A549 (cell line): Measurements from ENCODE around the gene PPP1R1C.

Source experiments
- CEBPB ChIP-seq, 2 experiments: fragments of >200 bp in 1 of 2; sonication (Bioruptor Twin) in 1 of 2; formaldehyde crosslinking in 1 of 2; IDR thresholded peaks; 2 replicates each; pipeline ENCODE4 v1.6.1; 2012 to 2016
- ESRRA ChIP-seq: fragments of 150-350 bp; IDR thresholded peaks from 2 replicates; pipeline ENCODE4 v1.6.1; 2014; ENCODE audit warnings: mild to moderate bottlenecking, low read length, borderline replicate concordance
- JUN ChIP-seq, 2 experiments: fragments of >200 bp; sonication (Bioruptor Twin); formaldehyde crosslinking; IDR thresholded peaks; 2 replicates in 1 of 2; 3 replicates in 1 of 2; pipeline ENCODE4 v1.6.1; 2016 to 2017
- POLR2A ChIP-seq: IDR thresholded peaks from 2 replicates; pipeline ENCODE4 v1.6.1; 2012; ENCODE audit warnings: mild to moderate bottlenecking, low read length
- RCOR1 ChIP-seq: fragments of 150-350 bp; IDR thresholded peaks from 2 replicates; pipeline ENCODE4 v1.6.1; 2014; ENCODE audit warnings: antibody characterized with exemption, low read length, low read depth
- RFX5 ChIP-seq: fragments of 450-650 bp; IDR thresholded peaks from 2 replicates; pipeline ENCODE4 v1.7.1; 2014; ENCODE audit warnings: antibody characterized with exemption, mild to moderate bottlenecking, moderate library complexity
- USF2 ChIP-seq: fragments of 450-650 bp; IDR thresholded peaks from 2 replicates; pipeline ENCODE4 v1.6.1; 2014; ENCODE audit warnings: antibody characterized with exemption
- TF ChIP-seq, protein P1 (sequence below): IDR thresholded peaks from 2 replicates; pipeline ENCODE4 v1.6.1; 2012
- TF ChIP-seq, protein P2 (sequence below): fragments of >200 bp; sonication (Bioruptor Twin); formaldehyde crosslinking; IDR thresholded peaks from 3 replicates; pipeline ENCODE4 v1.5.1; 2016

DNA sequence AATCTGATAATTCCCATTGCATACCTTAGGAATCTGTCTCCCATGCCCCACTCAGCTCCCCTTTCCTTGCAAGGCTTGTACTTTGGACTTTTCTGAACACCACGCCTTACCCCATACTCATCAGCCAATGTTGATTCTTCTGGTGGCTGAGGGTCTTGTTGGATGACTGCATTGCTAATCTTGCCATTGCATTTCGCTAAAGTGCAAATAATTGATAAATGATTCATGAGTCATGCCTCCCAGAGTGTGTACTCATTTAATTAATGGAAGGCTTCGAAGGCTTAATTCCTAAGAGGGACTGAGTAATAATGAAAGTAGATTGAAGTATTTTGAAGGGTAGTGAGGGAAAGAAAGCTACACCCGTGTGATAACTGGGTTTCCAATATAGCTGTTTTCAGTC is 28.0 kb upstream of the PPP1R1C start:
- TF ChIP-seq, protein P1, sequence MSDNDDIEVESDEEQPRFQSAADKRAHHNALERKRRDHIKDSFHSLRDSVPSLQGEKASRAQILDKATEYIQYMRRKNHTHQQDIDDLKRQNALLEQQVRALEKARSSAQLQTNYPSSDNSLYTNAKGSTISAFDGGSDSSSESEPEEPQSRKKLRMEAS = no peak
- TF ChIP-seq, protein P2, sequence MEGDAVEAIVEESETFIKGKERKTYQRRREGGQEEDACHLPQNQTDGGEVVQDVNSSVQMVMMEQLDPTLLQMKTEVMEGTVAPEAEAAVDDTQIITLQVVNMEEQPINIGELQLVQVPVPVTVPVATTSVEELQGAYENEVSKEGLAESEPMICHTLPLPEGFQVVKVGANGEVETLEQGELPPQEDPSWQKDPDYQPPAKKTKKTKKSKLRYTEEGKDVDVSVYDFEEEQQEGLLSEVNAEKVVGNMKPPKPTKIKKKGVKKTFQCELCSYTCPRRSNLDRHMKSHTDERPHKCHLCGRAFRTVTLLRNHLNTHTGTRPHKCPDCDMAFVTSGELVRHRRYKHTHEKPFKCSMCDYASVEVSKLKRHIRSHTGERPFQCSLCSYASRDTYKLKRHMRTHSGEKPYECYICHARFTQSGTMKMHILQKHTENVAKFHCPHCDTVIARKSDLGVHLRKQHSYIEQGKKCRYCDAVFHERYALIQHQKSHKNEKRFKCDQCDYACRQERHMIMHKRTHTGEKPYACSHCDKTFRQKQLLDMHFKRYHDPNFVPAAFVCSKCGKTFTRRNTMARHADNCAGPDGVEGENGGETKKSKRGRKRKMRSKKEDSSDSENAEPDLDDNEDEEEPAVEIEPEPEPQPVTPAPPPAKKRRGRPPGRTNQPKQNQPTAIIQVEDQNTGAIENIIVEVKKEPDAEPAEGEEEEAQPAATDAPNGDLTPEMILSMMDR = no peak
- no peak for TF ChIP-seq CEBPB (IDR thresholded peaks at IDR 0.05)
- no peak for TF ChIP-seq USF2
- TF ChIP-seq ESRRA = no peak
- TF ChIP-seq RFX5 = no peak
- TF ChIP-seq POLR2A = no peak
- no peak for TF ChIP-seq RCOR1
- TF ChIP-seq JUN (IDR thresholded peaks at IDR 0.05) = no peak
